Globus pallidus (tissue), 1 donor: Measurements from ENCODE around the gene FAAP20.
A peak's percentile ranks its signal among the peaks of the same experiment; 100 is the strongest.

Experiments used
- DNase-seq: peaks from one replicate; pipeline ENCODE4 v3.0.0-alpha.2; 2015; ENCODE audit warnings: low spot score

The FAAP20 gene

GRCh38 chr1:2229911-2230731 lies 35.5 kb upstream of the FAAP20 start:
- DNase-seq: no peak

DNA sequence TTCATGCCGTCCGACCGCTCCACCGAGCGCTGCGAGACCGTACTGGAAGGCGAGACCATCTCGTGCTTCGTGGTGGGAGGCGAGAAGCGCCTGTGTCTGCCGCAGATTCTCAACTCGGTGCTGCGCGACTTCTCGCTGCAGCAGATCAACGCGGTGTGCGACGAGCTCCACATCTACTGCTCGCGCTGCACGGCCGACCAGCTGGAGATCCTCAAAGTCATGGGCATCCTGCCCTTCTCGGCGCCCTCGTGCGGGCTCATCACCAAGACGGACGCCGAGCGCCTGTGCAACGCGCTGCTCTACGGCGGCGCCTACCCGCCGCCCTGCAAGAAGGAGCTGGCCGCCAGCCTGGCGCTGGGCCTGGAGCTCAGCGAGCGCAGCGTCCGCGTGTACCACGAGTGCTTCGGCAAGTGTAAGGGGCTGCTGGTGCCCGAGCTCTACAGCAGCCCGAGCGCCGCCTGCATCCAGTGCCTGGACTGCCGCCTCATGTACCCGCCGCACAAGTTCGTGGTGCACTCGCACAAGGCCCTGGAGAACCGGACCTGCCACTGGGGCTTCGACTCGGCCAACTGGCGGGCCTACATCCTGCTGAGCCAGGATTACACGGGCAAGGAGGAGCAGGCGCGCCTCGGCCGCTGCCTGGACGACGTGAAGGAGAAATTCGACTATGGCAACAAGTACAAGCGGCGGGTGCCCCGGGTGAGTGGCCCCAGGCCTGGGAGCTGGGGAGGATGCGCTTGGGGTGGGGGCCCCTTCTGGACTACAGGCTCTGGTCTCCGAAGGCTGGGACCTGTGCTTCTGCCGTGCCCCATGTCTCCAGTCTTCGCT lies 34.7 kb upstream of the FAAP20 start:
- DNase-seq: peak; percentile 84

- DNase-seq: no peak
Observed at GRCh38 chr1:2228694-2229036, 34.1 kb upstream of the FAAP20 start.

DNA sequence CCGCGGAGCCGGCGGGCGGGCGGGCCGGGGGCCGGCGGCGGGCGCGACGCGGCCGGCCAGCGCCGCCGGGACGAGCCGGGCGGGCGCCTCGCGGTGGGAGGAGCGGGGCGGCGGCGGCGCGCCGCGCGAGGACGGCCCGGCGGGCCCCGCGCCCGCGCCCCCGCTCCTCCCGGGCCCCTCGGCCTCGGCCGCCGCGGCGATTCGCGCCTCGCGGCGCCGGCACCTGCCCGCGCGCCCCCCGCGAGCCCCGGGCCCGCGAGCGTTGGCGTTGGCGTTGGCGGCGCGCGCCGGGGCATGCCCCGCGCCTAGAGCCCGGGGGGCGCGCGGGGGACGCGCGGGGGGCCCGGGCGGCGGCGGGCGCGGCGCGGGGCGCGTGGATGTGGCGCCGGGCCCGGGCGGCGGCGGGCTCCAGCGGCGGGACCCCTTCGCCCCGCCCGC lies 33.6 kb upstream of the FAAP20 start, which contains the start of gene SKI:
TSS of gene SKI (plus strand) at position 163 of the 438 bp plus-strand sequence. CDS start 448 bp downstream, outside the sequence.
- no peak for DNase-seq

GRCh38 chr1:2227346-2228156 lies 33.0 kb upstream of the FAAP20 start:
- peak; percentile 96 for DNase-seq

GRCh38 chr1:2226525-2227345 lies 32.2 kb upstream of the FAAP20 start:
- no peak for DNase-seq

GRCh38 chr1:2224631-2225428 lies 30.3 kb upstream of the FAAP20 start:
- no peak for DNase-seq

- no peak for DNase-seq
Observed at GRCh38 chr1:2224170-2224584, 29.6 kb upstream of the FAAP20 start.

GRCh38 chr1:2221271-2221670 lies 26.7 kb upstream of the FAAP20 start:
- DNase-seq: no peak

DNA sequence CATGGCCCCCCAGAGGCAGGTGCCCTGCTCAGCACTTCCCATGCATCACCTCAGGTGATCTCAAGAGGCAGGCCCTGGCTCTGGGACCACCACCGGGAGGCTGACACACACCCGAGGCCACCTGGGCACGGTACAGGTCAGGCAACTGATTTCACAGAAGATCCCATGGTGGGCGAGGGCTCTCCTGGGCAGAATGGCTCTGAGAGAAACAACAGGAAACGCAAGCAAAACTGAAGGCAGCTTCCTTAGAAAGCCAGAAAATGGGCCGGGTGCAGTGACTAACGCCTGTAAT lies 22.1 kb upstream of the FAAP20 start:
- DNase-seq: no peak

DNA sequence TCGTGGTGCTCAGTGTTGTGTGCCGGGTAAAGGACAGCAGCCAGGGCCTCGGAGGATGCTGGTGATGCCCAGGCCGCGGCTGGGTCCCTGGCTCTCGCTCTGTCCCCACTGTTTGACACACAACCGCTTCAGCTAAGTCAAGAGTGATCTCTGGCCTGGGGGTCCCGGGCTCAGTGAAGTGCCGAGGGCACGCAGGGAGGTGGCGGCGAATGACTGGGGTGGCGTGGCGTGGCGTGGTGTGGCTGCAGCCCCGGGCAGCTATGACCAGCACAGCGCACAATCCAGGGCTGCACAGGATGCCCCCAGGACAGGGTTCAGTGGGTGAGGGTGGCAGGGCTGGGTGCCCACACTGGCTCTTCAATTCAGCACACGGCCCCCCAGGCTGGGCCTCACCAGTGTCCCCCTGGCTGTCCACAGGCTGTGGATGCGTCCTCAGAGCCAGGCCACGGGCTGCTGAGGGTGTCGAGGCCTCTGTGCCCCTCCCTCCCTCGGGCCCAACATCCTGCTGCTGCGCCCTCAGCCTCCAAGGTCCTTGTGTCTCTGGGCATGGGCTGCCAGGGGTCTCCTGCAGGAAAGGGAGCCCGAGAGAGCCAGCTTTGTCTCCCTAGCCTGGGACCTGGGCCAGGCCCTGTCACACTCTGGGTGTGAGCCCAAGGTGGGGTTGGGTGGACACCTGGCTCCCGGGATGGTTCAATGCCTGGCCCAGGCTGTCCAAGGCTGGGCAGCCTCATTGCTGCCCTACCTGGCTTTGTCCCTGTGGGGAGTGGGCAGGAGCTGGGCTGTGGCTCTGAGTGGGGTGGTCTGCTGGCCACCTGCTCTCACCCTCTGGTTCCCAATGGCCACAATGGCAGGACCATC lies 21.6 kb upstream of the FAAP20 start:
- no peak for DNase-seq

- no peak for DNase-seq
Observed at GRCh38 chr1:2215329-2215728, 20.8 kb upstream of the FAAP20 start.

- DNase-seq: peak; percentile 45
Observed at GRCh38 chr1:2214541-2215241, 20.1 kb upstream of the FAAP20 start.

GRCh38 chr1:2213576-2214505 lies 19.3 kb upstream of the FAAP20 start:
- peak; percentile 43 for DNase-seq

DNA sequence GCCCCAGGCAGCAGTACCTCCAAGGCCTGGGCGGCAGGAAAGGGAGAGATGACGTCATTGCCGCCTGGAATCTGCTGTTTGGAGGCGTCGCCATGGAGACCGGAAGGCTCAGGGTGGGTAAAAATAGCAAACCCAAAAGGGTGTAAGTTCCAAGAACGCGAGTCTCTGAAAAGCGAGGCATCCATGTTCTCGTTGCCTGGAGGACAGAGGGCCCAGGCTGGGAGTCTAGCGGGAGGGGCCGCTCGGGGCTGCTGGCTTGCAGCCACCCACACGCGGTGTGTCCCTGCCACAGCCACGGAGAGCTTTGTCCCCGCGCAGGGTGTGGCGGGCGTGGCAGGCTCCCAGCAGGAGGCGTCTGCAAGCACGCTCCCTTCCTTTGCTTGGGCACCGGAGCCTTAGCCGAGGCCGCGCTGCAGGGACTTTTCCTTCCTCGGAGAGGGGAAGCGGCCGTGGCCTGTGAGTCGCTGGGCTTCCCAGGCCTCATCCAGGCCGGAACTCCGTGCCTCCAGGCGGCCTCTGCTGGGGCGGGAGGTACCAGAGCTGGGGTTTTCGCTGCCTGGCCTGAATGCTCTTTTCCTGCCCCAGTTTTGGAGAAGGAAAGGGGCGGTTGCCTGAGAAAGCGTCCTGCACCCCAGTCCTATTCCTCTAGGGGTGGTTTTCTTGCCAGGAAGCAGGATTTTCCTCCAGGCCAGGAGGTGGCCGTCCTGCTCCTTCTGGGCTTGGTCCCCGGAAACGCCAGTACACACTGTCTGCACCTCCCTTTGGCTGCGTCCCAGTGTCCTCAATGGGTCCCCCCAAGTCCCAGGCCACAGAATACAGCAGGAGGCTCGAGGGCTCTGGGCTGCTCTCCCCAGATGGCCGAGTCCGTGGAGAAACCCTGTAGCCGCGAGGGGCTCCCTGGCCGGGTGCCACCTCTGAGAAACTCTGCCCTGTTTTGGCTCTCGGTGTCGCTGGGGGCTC lies 18.2 kb upstream of the FAAP20 start:
- peak; percentile 75 for DNase-seq

- no peak for DNase-seq
Observed at GRCh38 chr1:2212274-2212531, 17.6 kb upstream of the FAAP20 start.

DNA sequence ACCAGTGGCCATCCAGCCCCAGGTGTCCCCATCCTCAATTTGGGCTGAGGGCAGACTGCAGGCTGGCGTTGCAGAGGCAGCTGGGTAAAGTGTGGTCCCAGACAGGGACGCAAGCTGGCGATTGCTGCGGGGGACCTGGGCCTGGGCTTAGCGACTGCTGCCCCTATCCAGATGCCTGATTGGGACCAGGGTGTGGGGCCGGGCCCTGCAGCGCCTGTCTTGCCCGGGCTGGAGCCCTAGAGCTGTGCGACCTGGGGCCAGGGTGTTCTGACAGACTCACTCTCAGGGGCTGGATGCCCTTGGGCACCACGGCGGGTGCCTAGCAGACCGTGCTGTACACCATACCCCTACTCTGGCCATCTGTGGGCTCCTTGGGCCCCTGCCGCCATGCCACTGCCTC lies 16.2 kb upstream of the FAAP20 start:
- no peak for DNase-seq
